Skin epidermis (tissue), 12 donors: ENCODE results near the gene HTR6.

Experiments
- H3K27ac ChIP-seq, 21 experiments: fragments of 200-600 bp; sonication (generic) in 11 of 21; one replicate each; pipeline ENCODE4 v1.5.0; 2020; ENCODE audit warnings: mild to moderate bottlenecking in 3 of 21, inconsistent platforms in 2 of 21, moderate library complexity in 2 of 21
- H3K4me3 ChIP-seq, 7 experiments: fragments of 200-600 bp; sonication (generic) in 2 of 7; one replicate each; pipeline ENCODE4 v1.5.0; 2020; ENCODE audit warnings: inconsistent platforms in 2 of 7, mild to moderate bottlenecking in 2 of 7, moderate library complexity in 1 of 7

HTR6 gene

GRCh38 chr1:19680644-19681043 lies 16.0 kb downstream of the HTR6 start:
- H3K4me3 ChIP-seq: no peak overlapping the region

GRCh38 chr1:19682257-19682656 lies 17.6 kb downstream of the HTR6 start:
- H3K27ac ChIP-seq: peak overlapping the region in 2 of 21 experiments; percentile 4 to 36
- no peak overlapping the region for H3K4me3 ChIP-seq

More at GRCh38 chr1:19680644-19681043, 16.0 kb downstream of the HTR6 start:
- H3K27ac ChIP-seq: no peak overlapping the region

- no peak overlapping the region for H3K4me3 ChIP-seq
- peak overlapping the region in 2 of 21 experiments; percentile 4 to 17 for H3K27ac ChIP-seq
Observed at GRCh38 chr1:19682901-19683300, 18.2 kb downstream of the HTR6 start.

GRCh38 chr1:19683351-19683750 lies 18.7 kb downstream of the HTR6 start:
- Histone ChIP-seq H3K4me3 (no peak overlapping the region), H3K27ac (no peak overlapping the region)

GRCh38 chr1:19684677-19685076 lies 20.0 kb downstream of the HTR6 start:
- Histone ChIP-seq H3K4me3 (no peak overlapping the region), H3K27ac (no peak overlapping the region)

- Histone ChIP-seq H3K27ac (no peak overlapping the region), H3K4me3 (no peak overlapping the region)
Observed at GRCh38 chr1:19685994-19686393, 21.3 kb downstream of the HTR6 start.

- Histone ChIP-seq H3K4me3 (no peak overlapping the region), H3K27ac (peak overlapping the region in 5 of 21 experiments; percentile 10 to 82 (median 29))
Observed at GRCh38 chr1:19687414-19687813, 22.7 kb downstream of the HTR6 start.

- Histone ChIP-seq H3K4me3 (no peak overlapping the region), H3K27ac (peak overlapping the region in 4 of 21 experiments; percentile 13 to 82 (median 38))
Observed at GRCh38 chr1:19688041-19688842, 23.6 kb downstream of the HTR6 start.

GRCh38 chr1:19689085-19689757 lies 24.5 kb downstream of the HTR6 start:
- H3K27ac ChIP-seq: peak overlapping the region in 3 of 21 experiments; percentile 1 to 82 (median 47)

GRCh38 chr1:19689856-19690255 lies 25.2 kb downstream of the HTR6 start:
- H3K27ac ChIP-seq: peak overlapping the region in 2 of 21 experiments; percentile 1 to 82
- no peak overlapping the region for H3K4me3 ChIP-seq

More at GRCh38 chr1:19689085-19689757, 24.5 kb downstream of the HTR6 start:
- H3K4me3 ChIP-seq: no peak overlapping the region

- Histone ChIP-seq H3K4me3 (no peak overlapping the region), H3K27ac (no peak overlapping the region)
Observed at GRCh38 chr1:19690342-19690741, 25.7 kb downstream of the HTR6 start.

GRCh38 chr1:19694298-19694697 lies 29.6 kb downstream of the HTR6 start:
- H3K4me3 ChIP-seq: no peak overlapping the region
- H3K27ac ChIP-seq: no peak overlapping the region

- Histone ChIP-seq H3K27ac (no peak overlapping the region), H3K4me3 (no peak overlapping the region)
Observed at GRCh38 chr1:19695772-19696171, 31.1 kb downstream of the HTR6 start.

GRCh38 chr1:19696820-19697219 lies 32.1 kb downstream of the HTR6 start:
- H3K4me3 ChIP-seq: no peak overlapping the region
- H3K27ac ChIP-seq: no peak overlapping the region

GRCh38 chr1:19698181-19698580 lies 33.5 kb downstream of the HTR6 start:
- H3K4me3 ChIP-seq: no peak overlapping the region
- H3K27ac ChIP-seq: no peak overlapping the region

- Histone ChIP-seq H3K27ac (no peak overlapping the region), H3K4me3 (no peak overlapping the region)
Observed at GRCh38 chr1:19700079-19700777, 35.6 kb downstream of the HTR6 start.

GRCh38 chr1:19703280-19703679 lies 38.6 kb downstream of the HTR6 start:
- no peak overlapping the region for H3K4me3 ChIP-seq

GRCh38 chr1:19704247-19705113 lies 39.8 kb downstream of the HTR6 start:
- H3K27ac ChIP-seq: no peak overlapping the region
- no peak overlapping the region for H3K4me3 ChIP-seq

More at GRCh38 chr1:19703280-19703679, 38.6 kb downstream of the HTR6 start:
- peak overlapping the region in 1 of 21 experiments; percentile 31 for H3K27ac ChIP-seq

GRCh38 chr1:19705464-19705863 lies 40.8 kb downstream of the HTR6 start:
- Histone ChIP-seq H3K4me3 (no peak overlapping the region), H3K27ac (no peak overlapping the region)
